ENCODE data around the gene ELOVL4.

ELOVL4 gene

GRCh38 chr6:79913369-79913768 lies 34.0 kb downstream of the ELOVL4 start:
- no peak for DNase-seq (ENCODE audit: low read depth in 2 of 2)

- no peak for DNase-seq (ENCODE audit: low read depth in 2 of 2)
These were observed 35.4 kb downstream of the ELOVL4 start for GRCh38 chr6:79911992-79912391.

- no peak for DNase-seq (ENCODE audit: low read depth in 2 of 2)
These were observed 37.8 kb downstream of the ELOVL4 start for GRCh38 chr6:79909517-79909916.

- no peak for DNase-seq (ENCODE audit: low read depth in 2 of 2)
These were observed 45.3 kb downstream of the ELOVL4 start for GRCh38 chr6:79902046-79902445.

- DNase-seq (ENCODE audit: low read depth in 2 of 2) = no peak
These were observed 49.3 kb downstream of the ELOVL4 start for GRCh38 chr6:79898076-79898475.

GRCh38 chr6:79896075-79896449 lies 51.3 kb downstream of the ELOVL4 start:
- no peak for DNase-seq (ENCODE audit: low read depth in 2 of 2)

GRCh38 chr6:79895382-79896074 lies 51.8 kb downstream of the ELOVL4 start:
- no peak for DNase-seq (ENCODE audit: low read depth in 2 of 2)

- no peak for DNase-seq (ENCODE audit: low read depth in 2 of 2)
These were observed 52.4 kb downstream of the ELOVL4 start for GRCh38 chr6:79894939-79895338.

- no peak for DNase-seq (ENCODE audit: low read depth in 2 of 2)
These were observed 58.8 kb downstream of the ELOVL4 start for GRCh38 chr6:79888587-79888986.

- DNase-seq (ENCODE audit: low read depth in 2 of 2) = no peak
These were observed 69.1 kb downstream of the ELOVL4 start for GRCh38 chr6:79878142-79878748.

GRCh38 chr6:79874531-79875134 lies 72.7 kb downstream of the ELOVL4 start:
- DNase-seq (ENCODE audit: low read depth in 2 of 2) = no peak

GRCh38 chr6:79872986-79873385 lies 74.4 kb downstream of the ELOVL4 start:
- DNase-seq (ENCODE audit: low read depth in 2 of 2) = no peak

- no peak for DNase-seq (ENCODE audit: low read depth in 2 of 2)
These were observed 75.0 kb downstream of the ELOVL4 start for GRCh38 chr6:79872303-79872702.

GRCh38 chr6:79869600-79870084 lies 77.7 kb downstream of the ELOVL4 start:
- peak; percentile 62 to 78 for DNase-seq (ENCODE audit: low read depth in 2 of 2)

GRCh38 chr6:79869184-79869583 lies 78.2 kb downstream of the ELOVL4 start:
- no peak for DNase-seq (ENCODE audit: low read depth in 2 of 2)

GRCh38 chr6:79868098-79868722 lies 79.1 kb downstream of the ELOVL4 start:
- no peak for DNase-seq (ENCODE audit: low read depth in 2 of 2)
